ENCODE data around the gene MYCL. TPM values are rescaled to one million over a fixed set of nuclear protein-coding genes. Genes with fewer than 3 reads are reported as not detected.
"Not testable (repeated sequence)": the region's sequence is repeated elsewhere in the genome, so short reads cannot be mapped to it uniquely, and the experiment has no call there.

MYCL gene
- polyA plus RNA-seq, 1 experiment = 0.77 TPM

DNA sequence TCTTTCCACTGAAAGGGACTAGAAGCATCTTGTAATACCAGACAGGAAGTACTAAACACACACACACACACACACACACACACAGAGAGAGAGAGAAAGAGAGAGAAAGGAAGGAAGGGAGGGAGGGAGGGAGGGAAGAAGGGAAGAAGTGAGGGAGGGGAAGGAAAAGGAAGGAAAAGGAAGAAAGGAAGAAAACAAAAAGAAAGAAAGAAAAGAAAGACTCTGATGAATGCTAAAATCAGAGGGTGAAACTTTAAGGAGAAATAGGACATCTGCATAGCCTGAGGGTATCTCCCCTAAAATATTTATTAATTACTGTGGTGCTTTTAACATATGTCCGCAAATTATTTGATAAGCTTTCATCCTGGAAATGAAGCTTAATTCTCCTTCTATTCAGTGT is 29.0 kb downstream of the MYCL start:
- Histone ChIP-seq H3K9me3 (ENCODE audit: control insufficient read depth, insufficient read depth, low read length) (peaks cover 4% of the 10 kb centered on the region), H3K27me3 (ENCODE audit: control insufficient read depth, insufficient read depth, low read length) (no peaks in the 10 kb centered on the region), H3K27ac (ENCODE audit: low read depth, low read length) (no peak overlapping the region), H3K4me3 (ENCODE audit: low read depth, low read length) (no peak overlapping the region)
- TF ChIP-seq, protein P1, sequence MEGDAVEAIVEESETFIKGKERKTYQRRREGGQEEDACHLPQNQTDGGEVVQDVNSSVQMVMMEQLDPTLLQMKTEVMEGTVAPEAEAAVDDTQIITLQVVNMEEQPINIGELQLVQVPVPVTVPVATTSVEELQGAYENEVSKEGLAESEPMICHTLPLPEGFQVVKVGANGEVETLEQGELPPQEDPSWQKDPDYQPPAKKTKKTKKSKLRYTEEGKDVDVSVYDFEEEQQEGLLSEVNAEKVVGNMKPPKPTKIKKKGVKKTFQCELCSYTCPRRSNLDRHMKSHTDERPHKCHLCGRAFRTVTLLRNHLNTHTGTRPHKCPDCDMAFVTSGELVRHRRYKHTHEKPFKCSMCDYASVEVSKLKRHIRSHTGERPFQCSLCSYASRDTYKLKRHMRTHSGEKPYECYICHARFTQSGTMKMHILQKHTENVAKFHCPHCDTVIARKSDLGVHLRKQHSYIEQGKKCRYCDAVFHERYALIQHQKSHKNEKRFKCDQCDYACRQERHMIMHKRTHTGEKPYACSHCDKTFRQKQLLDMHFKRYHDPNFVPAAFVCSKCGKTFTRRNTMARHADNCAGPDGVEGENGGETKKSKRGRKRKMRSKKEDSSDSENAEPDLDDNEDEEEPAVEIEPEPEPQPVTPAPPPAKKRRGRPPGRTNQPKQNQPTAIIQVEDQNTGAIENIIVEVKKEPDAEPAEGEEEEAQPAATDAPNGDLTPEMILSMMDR (IDR thresholded peaks at IDR 0.05; ENCODE audit: low read depth, low read length) = no peak
- DNase-seq (ENCODE audit: low read depth, low spot score) = no peak
- POLR2A ChIA-PET = no interaction called here
- CTCF ChIA-PET = interaction anchor here (0.5 to 1.7 kb wide), 4 partner anchors 9 to 160 kb away, joined by 3 to 6 read pairs (median 3); partner anchors contain the start of gene MYCL

DNA sequence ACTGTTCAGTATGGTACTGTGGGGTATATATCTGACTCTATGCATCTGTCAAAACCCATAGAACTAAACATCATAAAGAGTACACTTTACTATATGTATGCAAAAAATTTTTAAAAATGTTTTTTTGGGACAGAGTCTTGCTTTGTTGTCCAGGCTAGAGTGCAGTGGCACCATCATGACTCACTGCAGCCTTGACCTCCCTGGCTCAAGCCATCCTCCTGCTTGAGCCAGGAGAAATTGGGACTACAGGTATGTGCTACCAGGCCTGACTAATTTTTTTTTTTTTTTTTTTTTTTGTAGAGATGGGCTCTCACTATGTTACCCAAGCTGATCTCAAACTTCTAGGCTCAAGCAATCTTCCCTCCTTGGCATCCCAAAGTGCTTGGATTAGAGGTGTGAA is 29.9 kb downstream of the MYCL start:
- H3K27ac ChIP-seq (ENCODE audit: low read depth, low read length) = no peak overlapping the region
- no peaks in the 10 kb centered on the region for H3K27me3 ChIP-seq (ENCODE audit: control insufficient read depth, insufficient read depth, low read length)
- H3K9me3 ChIP-seq (ENCODE audit: control insufficient read depth, insufficient read depth, low read length) = peaks cover 4% of the 10 kb centered on the region
- no peak overlapping the region for H3K4me3 ChIP-seq (ENCODE audit: low read depth, low read length)
- ChIA-PET CTCF (interaction anchor here (0.6 to 1.2 kb wide), 3 partner anchors 10 to 160 kb away, joined by 3 read pairs; no protein-coding TSS in a partner anchor), POLR2A (interaction anchor here (0.7 kb wide), 1 partner anchor 26 kb away, joined by 9 read pairs; no protein-coding TSS in a partner anchor)
- TF ChIP-seq, protein P1 (IDR thresholded peaks at IDR 0.05; ENCODE audit: low read depth, low read length) = no peak
- DNase-seq (ENCODE audit: low read depth, low spot score) = no peak

DNA sequence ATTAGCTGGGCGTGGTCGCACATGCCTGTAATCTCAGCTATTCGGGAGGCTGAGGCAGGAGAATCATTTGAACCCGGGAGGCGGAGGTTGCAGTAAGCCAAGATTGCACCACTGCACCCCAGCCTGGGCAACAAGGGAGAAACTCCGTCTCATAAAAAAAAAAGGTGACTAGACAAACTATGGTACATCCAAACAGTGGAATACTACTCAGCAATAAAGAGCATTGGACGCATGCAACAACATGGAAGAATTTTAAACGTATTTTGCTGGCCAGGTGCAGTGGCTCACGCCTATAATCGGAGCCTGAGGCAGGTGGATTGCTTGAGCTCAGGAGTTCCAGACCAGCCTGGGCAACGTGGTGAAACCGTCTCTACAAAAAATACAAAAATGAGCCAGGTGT is 30.7 kb downstream of the MYCL start:
- POLR2A ChIA-PET = not testable (repeated sequence)

GRCh38 chr1:39869538-39870112 is 32.1 kb downstream of the MYCL start:
- H3K4me3 ChIP-seq (ENCODE audit: low read depth, low read length); H3K9me3 ChIP-seq (ENCODE audit: control insufficient read depth, insufficient read depth, low read length); DNase-seq (ENCODE audit: low read depth, low spot score); POLR2A ChIA-PET; H3K27ac ChIP-seq (ENCODE audit: low read depth, low read length); H3K27me3 ChIP-seq (ENCODE audit: control insufficient read depth, insufficient read depth, low read length): not testable (repeated sequence)
- CTCF ChIA-PET = interaction anchor here (0.6 to 0.7 kb wide), 2 partner anchors 27 to 33 kb away, joined by 5 to 6 read pairs; no protein-coding TSS in a partner anchor

More for the DNA sequence above, 30.7 kb downstream of the MYCL start:
- H3K27ac ChIP-seq (ENCODE audit: low read depth, low read length); H3K9me3 ChIP-seq (ENCODE audit: control insufficient read depth, insufficient read depth, low read length); H3K4me3 ChIP-seq (ENCODE audit: low read depth, low read length); H3K27me3 ChIP-seq (ENCODE audit: control insufficient read depth, insufficient read depth, low read length); DNase-seq (ENCODE audit: low read depth, low spot score): not testable (repeated sequence)
- CTCF ChIA-PET = interaction anchor here (0.6 to 1.2 kb wide), 3 partner anchors 42 to 161 kb away, joined by 3 to 4 read pairs (median 3); no protein-coding TSS in a partner anchor

DNA sequence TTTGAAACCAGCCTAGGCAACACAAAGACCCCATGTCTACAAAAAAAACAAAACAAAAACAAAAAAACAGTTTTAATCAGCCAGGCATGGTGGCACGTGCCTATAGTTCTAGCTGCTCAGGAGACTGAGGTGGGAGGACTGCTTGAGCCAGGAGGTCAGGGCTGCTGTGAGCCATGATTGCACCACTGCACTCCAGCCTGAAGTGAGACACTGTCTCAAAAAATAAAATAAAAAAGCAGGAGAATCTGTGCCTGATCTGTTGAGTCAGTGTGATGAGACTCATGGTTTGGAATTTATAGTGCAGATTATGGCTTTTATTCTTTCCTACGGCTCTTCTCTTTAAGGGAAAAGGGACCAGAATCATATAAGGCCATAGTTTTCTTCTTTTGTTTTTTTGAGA is 35.0 kb downstream of the MYCL start:
- Histone ChIP-seq H3K4me3 (ENCODE audit: low read depth, low read length) (no peak overlapping the region), H3K9me3 (ENCODE audit: control insufficient read depth, insufficient read depth, low read length) (peaks cover 4% of the 10 kb centered on the region), H3K27me3 (ENCODE audit: control insufficient read depth, insufficient read depth, low read length) (no peaks in the 10 kb centered on the region), H3K27ac (ENCODE audit: low read depth, low read length) (peak overlapping the region; percentile 23)
- POLR2A ChIA-PET = no interaction called here
- CTCF ChIA-PET = no interaction called here
- TF ChIP-seq, protein P1 (IDR thresholded peaks at IDR 0.05; ENCODE audit: low read depth, low read length) = no peak
- DNase-seq (ENCODE audit: low read depth, low spot score) = peak; percentile 39

GRCh38 chr1:39865762-39866161 is 36.0 kb downstream of the MYCL start:
- Histone ChIP-seq H3K9me3 (ENCODE audit: control insufficient read depth, insufficient read depth, low read length) (no peaks in the 10 kb centered on the region; the same call in 1 of the 2 replicates), H3K27me3 (ENCODE audit: control insufficient read depth, insufficient read depth, low read length) (no peaks in the 10 kb centered on the region), H3K27ac (ENCODE audit: low read depth, low read length) (no peak overlapping the region), H3K4me3 (ENCODE audit: low read depth, low read length) (no peak overlapping the region)
- TF ChIP-seq, protein P1 (IDR thresholded peaks at IDR 0.05; ENCODE audit: low read depth, low read length) = no peak
- POLR2A ChIA-PET = no interaction called here
- CTCF ChIA-PET = no interaction called here
- no peak for DNase-seq (ENCODE audit: low read depth, low spot score)
